ENCODE results near the gene CYP2R1. TPM values are rescaled to one million over a fixed set of nuclear protein-coding genes. Genes with fewer than 3 reads are reported as not detected.

Gene CYP2R1
- total and polyA plus RNA-seq, 2 experiments from 2014 or later = 11.8 to 16.4 TPM

DNA sequence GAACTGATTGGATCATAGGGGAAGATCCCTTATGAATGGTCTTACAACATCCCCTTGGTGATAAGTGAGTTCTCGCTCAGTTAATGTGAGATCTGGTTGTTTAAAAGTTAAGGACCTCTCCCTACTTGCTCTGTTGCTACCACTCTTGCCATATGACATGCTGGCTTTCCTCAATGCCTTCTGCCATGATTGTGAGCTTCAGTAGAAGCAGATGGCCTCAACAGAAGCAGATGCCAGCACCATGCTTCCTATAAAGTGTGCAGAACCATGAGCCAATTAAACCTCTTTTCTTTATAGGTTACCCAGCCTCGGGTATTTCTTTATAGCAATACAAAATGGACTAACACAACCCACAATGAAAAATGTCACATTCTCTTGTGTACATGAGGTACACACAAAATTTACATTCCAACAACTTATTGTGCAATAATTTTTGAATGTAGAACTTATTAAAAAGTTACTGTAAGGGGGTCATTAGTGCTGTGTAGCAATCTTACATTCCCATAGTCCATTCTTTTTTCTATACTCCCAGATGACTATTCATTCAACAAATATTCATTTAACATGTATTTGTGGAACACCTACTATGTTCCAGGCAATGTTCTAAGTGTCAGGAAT, 10.3 kb downstream of the CYP2R1 start:
- no peak for TF ChIP-seq NANOG (IDR thresholded peaks at IDR 0.05; ENCODE audit: borderline replicate concordance)
- no peak for TF ChIP-seq POLR2AphosphoS5 (IDR thresholded peaks at IDR 0.05; ENCODE audit: low read depth)
- TF ChIP-seq CTCF (conservative IDR thresholded peaks at IDR 0.05; ENCODE audit: low read depth in 2 of 2) = no peak
- TF ChIP-seq REST (IDR thresholded peaks at IDR 0.05; ENCODE audit: unreplicated experiment) = no peak
- TF ChIP-seq JUNB (IDR thresholded peaks at IDR 0.05; ENCODE audit: unreplicated experiment) = no peak
- TF ChIP-seq CREB1 (CRISPR knock-in tag; IDR thresholded peaks at IDR 0.05; ENCODE audit: low read depth) = no peak
- no peak for TF ChIP-seq ZNF331 (CRISPR knock-in tag; IDR thresholded peaks at IDR 0.05; ENCODE audit: low read depth)
- H3F3A ChIP-seq (replicated peaks; ENCODE audit: low read depth) = no peaks in the 10 kb centered on the region
- no peaks in the 10 kb centered on the region for H3K27me3 Mint-ChIP-seq (ENCODE audit: insufficient read depth, low read depth, poor library complexity)
- H3K79me2 ChIP-seq (replicated peaks; ENCODE audit: insufficient read depth) = no peaks in the 10 kb centered on the region
- no peak overlapping the region for H3K4me3 ChIP-seq
- no peaks in the 10 kb centered on the region for H3K4me1 Mint-ChIP-seq
- H3K9me3 Mint-ChIP-seq = 0 out of 3 replicates have a peak, but pooled peaks cover 4% of the 10 kb centered on the region
- no peak overlapping the region for H3K27ac ChIP-seq (ENCODE audit: low read depth)
- no peak overlapping the region for H3K27ac Mint-ChIP-seq
- H3K4me1 ChIP-seq (ENCODE audit: insufficient read depth) = no peaks in the 10 kb centered on the region
- H4K20me1 ChIP-seq (replicated peaks; ENCODE audit: insufficient read depth) = 0 out of 2 replicates have a peak, but pooled peaks cover 4% of the 10 kb centered on the region
- no peak for ATAC-seq
- DNase-seq (ENCODE audit: low spot score) = no peak
- no peaks in the 10 kb centered on the region for H3K9me2 ChIP-seq (ENCODE audit: insufficient read depth)
- peaks cover 11% of the 10 kb centered on the region; the same call in 2 of the 3 replicates for H3K36me3 Mint-ChIP-seq (ENCODE audit: low read depth)
- no peak overlapping the region for H3K4me3 Mint-ChIP-seq
- peaks cover 4% of the 10 kb centered on the region; the same call in 1 of the 2 replicates for H3K36me3 ChIP-seq (ENCODE audit: insufficient read depth)
- H3K27me3 ChIP-seq (ENCODE audit: insufficient read depth) = no peaks in the 10 kb centered on the region
- no peak overlapping the region for H3K4me2 ChIP-seq
- H2AFZ ChIP-seq = no peak overlapping the region

DNA sequence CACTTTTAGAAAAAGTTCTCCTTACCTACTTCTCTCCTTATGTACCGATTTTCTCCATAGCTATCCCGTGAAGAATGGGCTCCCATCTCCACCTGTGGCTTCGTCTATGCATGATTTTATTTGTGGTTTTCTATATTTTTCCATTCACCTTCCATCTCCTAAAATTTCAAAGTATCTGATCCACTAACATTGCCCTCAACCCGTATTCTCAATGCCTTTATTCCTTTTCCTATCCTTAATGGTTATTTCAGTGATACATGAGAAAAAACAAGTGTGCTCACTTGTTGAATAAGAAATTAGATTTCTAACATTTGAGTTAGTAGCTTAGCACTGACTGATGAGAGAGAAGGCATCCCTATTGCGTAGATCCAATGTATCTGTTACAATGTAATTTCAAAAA, 16.9 kb downstream of the CYP2R1 start:
- Histone ChIP-seq H3K36me3 (ENCODE audit: insufficient read depth) (no peaks in the 10 kb centered on the region), H3K4me2 (no peak overlapping the region), H4K20me1 (replicated peaks; ENCODE audit: insufficient read depth) (0 out of 2 replicates have a peak, but pooled peaks cover 4% of the 10 kb centered on the region), H3K27me3 (ENCODE audit: insufficient read depth) (no peaks in the 10 kb centered on the region), H3K79me2 (replicated peaks; ENCODE audit: insufficient read depth) (no peaks in the 10 kb centered on the region), H3F3A (replicated peaks; ENCODE audit: low read depth) (no peaks in the 10 kb centered on the region), H3K4me3 (no peak overlapping the region), H3K4me1 (ENCODE audit: insufficient read depth) (no peaks in the 10 kb centered on the region), H3K27ac (ENCODE audit: low read depth) (no peak overlapping the region), H2AFZ (no peak overlapping the region), H3K9me2 (ENCODE audit: insufficient read depth) (no peaks in the 10 kb centered on the region)
- Mint-ChIP-seq H3K36me3 (ENCODE audit: low read depth) (no peaks in the 10 kb centered on the region; the same call in 2 of the 3 replicates), H3K9me3 (no peaks in the 10 kb centered on the region), H3K27ac (no peak overlapping the region), H3K27me3 (ENCODE audit: insufficient read depth, low read depth, poor library complexity) (no peaks in the 10 kb centered on the region), H3K4me3 (no peak overlapping the region), H3K4me1 (no peaks in the 10 kb centered on the region)
- no peak for TF ChIP-seq POLR2AphosphoS5 (IDR thresholded peaks at IDR 0.05; ENCODE audit: low read depth)
- no peak for TF ChIP-seq REST (IDR thresholded peaks at IDR 0.05; ENCODE audit: unreplicated experiment)
- TF ChIP-seq EZH2 (IDR thresholded peaks at IDR 0.05; ENCODE audit: low read depth, unreplicated experiment) = no peak
- TF ChIP-seq CREB1 (CRISPR knock-in tag; IDR thresholded peaks at IDR 0.05; ENCODE audit: low read depth) = no peak
- TF ChIP-seq, protein P1, sequence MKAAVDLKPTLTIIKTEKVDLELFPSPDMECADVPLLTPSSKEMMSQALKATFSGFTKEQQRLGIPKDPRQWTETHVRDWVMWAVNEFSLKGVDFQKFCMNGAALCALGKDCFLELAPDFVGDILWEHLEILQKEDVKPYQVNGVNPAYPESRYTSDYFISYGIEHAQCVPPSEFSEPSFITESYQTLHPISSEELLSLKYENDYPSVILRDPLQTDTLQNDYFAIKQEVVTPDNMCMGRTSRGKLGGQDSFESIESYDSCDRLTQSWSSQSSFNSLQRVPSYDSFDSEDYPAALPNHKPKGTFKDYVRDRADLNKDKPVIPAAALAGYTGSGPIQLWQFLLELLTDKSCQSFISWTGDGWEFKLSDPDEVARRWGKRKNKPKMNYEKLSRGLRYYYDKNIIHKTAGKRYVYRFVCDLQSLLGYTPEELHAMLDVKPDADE (IDR thresholded peaks at IDR 0.05) = no peak
- no peak for TF ChIP-seq CTCF (conservative IDR thresholded peaks at IDR 0.05; ENCODE audit: low read depth in 2 of 2)
- no peak for TF ChIP-seq ZNF331 (CRISPR knock-in tag; IDR thresholded peaks at IDR 0.05; ENCODE audit: low read depth)
- TF ChIP-seq ZNF114 (CRISPR knock-in tag; IDR thresholded peaks at IDR 0.05) = no peak
- DNase-seq (ENCODE audit: low spot score) = no peak
- no peak for ATAC-seq
